Panc1 (cell line): ENCODE data around the gene PHC1. TPM values are rescaled to one million over a fixed set of nuclear protein-coding genes. Genes with fewer than 3 reads are reported as not detected.

Experiments
- ATAC-seq: fragments of 200-7000 bp; cut with Tn5 transposase; 2 replicates; pipeline ENCODE4 v1.9.1; 2020; ENCODE audit warnings: mild to moderate bottlenecking, moderate library complexity
- BruUV-seq: library from RNA; stranded (reverse); fragments of 400-500 nt; replicated peaks from 2 replicates; lab custom pipeline; 2021; lab: Mats Ljungman, UMichigan
- CTCF ChIA-PET: fragments of 300-600 bp; sonication (Branson Sonifier 250); formaldehyde crosslinking; loops from one replicate; lab custom pipeline; 2022; ENCODE audit warnings: antibody characterized with exemption; lab: Charles Lee
- POLR2A ChIA-PET: fragments of 300-600 bp; sonication (Branson Sonifier 250); formaldehyde crosslinking; loops from one replicate; lab custom pipeline; 2022; ENCODE audit warnings: antibody characterized with exemption; lab: Charles Lee
- DNase-seq: peaks from one replicate; pipeline ENCODE4 v3.0.0-alpha.2; 2010; ENCODE audit warnings: low read depth, low spot score
- H3K27ac ChIP-seq: 2 replicates; pipeline ENCODE4 v1.5.1; 2011; ENCODE audit warnings: mild to moderate bottlenecking, low read length, inconsistent platforms
- H3K27me3 ChIP-seq: fragments of 200-500 bp; sonication (Bioruptor generic); 2 replicates; pipeline ENCODE4 v1.6.0; 2014; ENCODE audit warnings: low read length, inconsistent platforms; ENCODE audit not compliant: control insufficient read depth, insufficient read depth
- H3K36me3 ChIP-seq: fragments of 200-500 bp; sonication (Bioruptor generic); 2 replicates; pipeline ENCODE4 v1.5.1; 2014; ENCODE audit warnings: inconsistent platforms, mild to moderate bottlenecking, low read length, moderate library complexity; ENCODE audit not compliant: control insufficient read depth, insufficient read depth
- H3K4me1 ChIP-seq: 2 replicates; pipeline ENCODE4 v1.5.1; 2011; ENCODE audit warnings: inconsistent platforms, mild to moderate bottlenecking, low read length, moderate library complexity; ENCODE audit not compliant: control insufficient read depth, insufficient read depth
- H3K4me3 ChIP-seq, 2 experiments: 2 replicates each; pipeline ENCODE4 v1.5.1; 2011 to 2012; ENCODE audit warnings: low read depth in 2 of 2, low read length in 2 of 2, mild to moderate bottlenecking in 2 of 2, inconsistent platforms in 1 of 2, moderate library complexity in 1 of 2
- H3K9me3 ChIP-seq: fragments of 200-500 bp; sonication (Bioruptor generic); 2 replicates; pipeline ENCODE4 v1.5.1; 2014; ENCODE audit warnings: low read depth, mild to moderate bottlenecking, inconsistent platforms, low read length, moderate library complexity; ENCODE audit not compliant: control insufficient read depth, insufficient read depth
- POLR2AphosphoS5 ChIP-seq: IDR thresholded peaks from 2 replicates; pipeline ENCODE4 v1.6.1; 2012; ENCODE audit warnings: mild to moderate bottlenecking, low read depth, low read length, moderate library complexity
- SIN3A ChIP-seq: IDR thresholded peaks from 2 replicates; pipeline ENCODE4 v1.6.1; 2012; ENCODE audit warnings: low read depth, mild to moderate bottlenecking, low read length, moderate library complexity, borderline replicate concordance; ENCODE audit not compliant: insufficient read depth
- TCF7L2 ChIP-seq: IDR thresholded peaks from 2 replicates; pipeline ENCODE4 v1.6.1; 2011; ENCODE audit warnings: mild to moderate bottlenecking, low read depth, low read length, inconsistent platforms
- in situ Hi-C: cut with HindIII; loops from 2 replicates; pipeline ENCODE4 v1.10.0; 2016; ENCODE audit warnings: low sequenced_read_pairs, low pct_unique_long_range_greater_than_20kb
- intact Hi-C: fragments of 100-400 bp; cut with micrococcal nuclease; formaldehyde crosslinking; loops from one replicate; pipeline ENCODE4 v1.10.0; 2022; ENCODE audit not compliant: unreplicated experiment
- total RNA-seq: library from RNA; stranded (reverse); gene quantifications from one replicate; pipeline ENCODE4 v1.2.1, GENCODE V29; 2021; ENCODE audit not compliant: unreplicated experiment
- TF ChIP-seq, protein P1 (sequence below): fragments of 450-650 bp; IDR thresholded peaks from 2 replicates; pipeline ENCODE4 v1.5.1; 2017; ENCODE audit warnings: mild to moderate bottlenecking
- TF ChIP-seq, protein P2 (sequence below), 2 experiments: IDR thresholded peaks; 2 replicates each; pipeline ENCODE4 v1.6.1; 2011 to 2012; ENCODE audit warnings: low read depth in 2 of 2, control low read depth in 1 of 2, low read length in 1 of 2, mild to moderate bottlenecking in 1 of 2, moderate library complexity in 1 of 2; ENCODE audit not compliant: insufficient read depth in 1 of 2

The PHC1 gene
- total RNA-seq, 1 experiment from 2014 or later = 15.6 TPM

- POLR2A ChIA-PET = no interaction called here
- H3K9me3 ChIP-seq = no peaks in the 10 kb centered on the region
- TF ChIP-seq, protein P1, sequence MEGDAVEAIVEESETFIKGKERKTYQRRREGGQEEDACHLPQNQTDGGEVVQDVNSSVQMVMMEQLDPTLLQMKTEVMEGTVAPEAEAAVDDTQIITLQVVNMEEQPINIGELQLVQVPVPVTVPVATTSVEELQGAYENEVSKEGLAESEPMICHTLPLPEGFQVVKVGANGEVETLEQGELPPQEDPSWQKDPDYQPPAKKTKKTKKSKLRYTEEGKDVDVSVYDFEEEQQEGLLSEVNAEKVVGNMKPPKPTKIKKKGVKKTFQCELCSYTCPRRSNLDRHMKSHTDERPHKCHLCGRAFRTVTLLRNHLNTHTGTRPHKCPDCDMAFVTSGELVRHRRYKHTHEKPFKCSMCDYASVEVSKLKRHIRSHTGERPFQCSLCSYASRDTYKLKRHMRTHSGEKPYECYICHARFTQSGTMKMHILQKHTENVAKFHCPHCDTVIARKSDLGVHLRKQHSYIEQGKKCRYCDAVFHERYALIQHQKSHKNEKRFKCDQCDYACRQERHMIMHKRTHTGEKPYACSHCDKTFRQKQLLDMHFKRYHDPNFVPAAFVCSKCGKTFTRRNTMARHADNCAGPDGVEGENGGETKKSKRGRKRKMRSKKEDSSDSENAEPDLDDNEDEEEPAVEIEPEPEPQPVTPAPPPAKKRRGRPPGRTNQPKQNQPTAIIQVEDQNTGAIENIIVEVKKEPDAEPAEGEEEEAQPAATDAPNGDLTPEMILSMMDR = no peak
- TF ChIP-seq SIN3A = no peak
- TF ChIP-seq TCF7L2 = no peak
- TF ChIP-seq, protein P2, sequence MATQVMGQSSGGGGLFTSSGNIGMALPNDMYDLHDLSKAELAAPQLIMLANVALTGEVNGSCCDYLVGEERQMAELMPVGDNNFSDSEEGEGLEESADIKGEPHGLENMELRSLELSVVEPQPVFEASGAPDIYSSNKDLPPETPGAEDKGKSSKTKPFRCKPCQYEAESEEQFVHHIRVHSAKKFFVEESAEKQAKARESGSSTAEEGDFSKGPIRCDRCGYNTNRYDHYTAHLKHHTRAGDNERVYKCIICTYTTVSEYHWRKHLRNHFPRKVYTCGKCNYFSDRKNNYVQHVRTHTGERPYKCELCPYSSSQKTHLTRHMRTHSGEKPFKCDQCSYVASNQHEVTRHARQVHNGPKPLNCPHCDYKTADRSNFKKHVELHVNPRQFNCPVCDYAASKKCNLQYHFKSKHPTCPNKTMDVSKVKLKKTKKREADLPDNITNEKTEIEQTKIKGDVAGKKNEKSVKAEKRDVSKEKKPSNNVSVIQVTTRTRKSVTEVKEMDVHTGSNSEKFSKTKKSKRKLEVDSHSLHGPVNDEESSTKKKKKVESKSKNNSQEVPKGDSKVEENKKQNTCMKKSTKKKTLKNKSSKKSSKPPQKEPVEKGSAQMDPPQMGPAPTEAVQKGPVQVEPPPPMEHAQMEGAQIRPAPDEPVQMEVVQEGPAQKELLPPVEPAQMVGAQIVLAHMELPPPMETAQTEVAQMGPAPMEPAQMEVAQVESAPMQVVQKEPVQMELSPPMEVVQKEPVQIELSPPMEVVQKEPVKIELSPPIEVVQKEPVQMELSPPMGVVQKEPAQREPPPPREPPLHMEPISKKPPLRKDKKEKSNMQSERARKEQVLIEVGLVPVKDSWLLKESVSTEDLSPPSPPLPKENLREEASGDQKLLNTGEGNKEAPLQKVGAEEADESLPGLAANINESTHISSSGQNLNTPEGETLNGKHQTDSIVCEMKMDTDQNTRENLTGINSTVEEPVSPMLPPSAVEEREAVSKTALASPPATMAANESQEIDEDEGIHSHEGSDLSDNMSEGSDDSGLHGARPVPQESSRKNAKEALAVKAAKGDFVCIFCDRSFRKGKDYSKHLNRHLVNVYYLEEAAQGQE (IDR thresholded peaks at IDR 0.05; ENCODE audit: insufficient read depth in 1 of 2, low read depth in 2 of 2, low read length in 1 of 2) = no peak
- no peak for TF ChIP-seq POLR2AphosphoS5
- intact Hi-C loops (no loop called here), in situ Hi-C loops (no loop called here)
- DNase-seq (no peak), ATAC-seq (no peak)
- CTCF ChIA-PET = no interaction called here
- H3K27me3 ChIP-seq = no peaks in the 10 kb centered on the region
- no TSS peak for BruUV-seq
- H3K27ac ChIP-seq = no peak overlapping the region
- H3K4me3 ChIP-seq = no peak overlapping the region
- no peaks in the 10 kb centered on the region; the same call in 1 of the 2 replicates for H3K36me3 ChIP-seq
- H3K4me1 ChIP-seq = peaks cover 7% of the 10 kb centered on the region
Measured at GRCh38 chr12:8909752-8910151, 4.6 kb upstream of the PHC1 start.

- ChIA-PET CTCF (no interaction called here), POLR2A (interaction anchor here (0.7 kb wide), 1 partner anchor 18 kb away, joined by 3 read pairs; no protein-coding TSS in a partner anchor)
- no peaks in the 10 kb centered on the region; the same call in 1 of the 2 replicates for H3K36me3 ChIP-seq
- TF ChIP-seq POLR2AphosphoS5 (no peak), SIN3A (no peak), TCF7L2 (no peak)
- TF ChIP-seq, protein P1 = no peak
- TF ChIP-seq, protein P2 (IDR thresholded peaks at IDR 0.05; ENCODE audit: insufficient read depth in 1 of 2, low read depth in 2 of 2, low read length in 1 of 2) = no peak
- ATAC-seq = no peak
- intact Hi-C loops = no loop called here
- H3K27ac ChIP-seq = no peak overlapping the region
- no TSS peak for BruUV-seq
- no peaks in the 10 kb centered on the region for H3K9me3 ChIP-seq
- in situ Hi-C loops = no loop called here
- H3K27me3 ChIP-seq = no peaks in the 10 kb centered on the region
- peaks cover 9% of the 10 kb centered on the region for H3K4me1 ChIP-seq
- H3K4me3 ChIP-seq = no peak overlapping the region
- DNase-seq = no peak
Measured at GRCh38 chr12:8911606-8912268, 2.6 kb upstream of the PHC1 start.
